Measurements from ENCODE around the gene SLIT3.

Gene SLIT3

DNA sequence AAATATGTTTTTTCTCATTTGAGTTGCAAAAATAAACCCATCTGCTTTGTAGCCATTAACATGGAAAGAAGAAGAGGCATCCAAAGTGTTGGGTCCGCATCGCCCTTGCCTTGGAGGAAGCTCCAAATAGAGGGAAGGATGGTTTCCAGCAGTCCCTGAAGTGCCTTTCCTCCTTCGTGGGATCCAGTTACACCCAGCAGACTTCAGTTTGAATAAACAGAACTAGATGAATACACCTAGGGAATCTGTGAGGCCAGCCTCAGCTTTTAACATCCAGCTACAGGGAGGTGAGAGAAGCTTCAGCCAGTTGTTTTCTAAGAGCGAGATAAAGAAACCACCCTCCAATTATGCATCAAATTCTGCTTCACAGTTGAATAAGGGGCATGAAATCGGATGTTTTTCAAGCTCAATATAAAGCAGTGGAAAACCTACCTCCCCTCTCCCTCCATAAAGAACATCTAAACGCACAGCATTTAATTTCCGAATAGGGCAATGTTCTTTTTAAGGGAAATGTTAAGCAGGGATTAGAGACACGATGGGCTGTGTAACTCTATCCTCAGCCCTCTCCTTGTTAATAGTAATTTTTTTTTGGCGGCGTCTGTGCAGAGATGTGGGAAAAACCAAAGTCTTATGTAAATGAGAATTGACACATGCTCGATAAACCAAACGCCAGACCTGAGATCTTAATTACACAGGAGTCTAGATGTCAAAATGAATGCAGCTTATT lies 264.7 kb downstream of the SLIT3 start:
- no peak for DNase-seq (ENCODE audit: low read depth, low spot score)

DNA sequence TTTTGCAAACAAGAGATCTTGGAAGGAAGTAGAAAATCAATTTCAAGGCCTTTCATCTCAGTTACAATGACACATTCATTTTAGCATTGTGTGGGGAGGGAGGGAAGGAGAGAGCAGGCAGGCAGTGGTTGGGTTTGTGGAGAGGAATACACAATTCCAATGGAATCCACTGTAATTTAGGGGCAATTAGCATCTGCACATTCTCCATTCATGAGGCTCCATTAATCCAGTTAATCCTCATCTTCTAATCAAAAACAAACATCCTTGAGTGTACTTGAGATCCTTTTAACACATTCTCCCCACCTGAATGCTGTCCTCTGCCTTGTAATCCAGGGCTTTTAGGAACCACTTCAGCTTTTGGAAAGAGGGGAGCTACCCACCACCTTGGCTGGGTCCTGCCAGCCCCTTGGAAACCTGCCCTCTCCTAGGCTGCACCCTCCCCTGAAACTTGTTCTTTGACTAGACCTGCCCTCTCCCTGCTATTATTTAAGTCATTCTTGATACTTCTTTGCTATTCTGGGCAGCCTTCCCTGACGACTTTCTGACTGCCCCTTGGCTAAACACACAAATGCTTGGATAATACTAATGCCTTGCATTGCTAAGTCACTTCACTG lies 271.2 kb downstream of the SLIT3 start:
- DNase-seq (ENCODE audit: low read depth, low spot score) = peak; percentile 88

GRCh38 chr5:169029037-169029436 lies 271.9 kb downstream of the SLIT3 start:
- DNase-seq (ENCODE audit: low read depth, low spot score) = peak; percentile 81

DNA sequence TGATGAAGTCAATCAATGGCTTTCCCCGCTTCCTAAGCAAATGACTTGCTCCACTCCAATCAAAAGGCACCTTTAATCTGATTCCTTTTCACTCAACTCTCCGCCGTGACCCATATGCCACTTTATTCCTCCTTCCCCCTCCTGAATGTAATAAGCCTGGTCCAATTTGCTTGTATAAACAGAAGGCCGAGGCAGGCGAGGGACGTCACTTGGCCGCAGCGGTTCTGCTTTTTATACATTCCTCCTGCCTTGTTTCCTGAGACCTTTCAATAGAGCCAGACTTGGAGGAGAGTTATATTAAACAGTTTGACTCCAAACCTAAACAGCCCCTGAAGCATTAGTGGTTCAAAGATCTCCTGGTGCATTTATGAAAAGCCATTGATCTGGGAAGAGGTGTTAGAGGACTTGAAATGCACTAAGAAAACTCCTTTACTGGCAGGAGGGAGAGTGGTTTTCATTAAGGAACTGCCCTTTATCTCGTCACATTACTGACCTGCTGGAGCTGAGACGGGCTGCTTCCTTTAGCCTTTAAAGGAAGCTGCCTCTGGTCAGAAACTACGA lies 273.4 kb downstream of the SLIT3 start:
- peak; percentile 58 for DNase-seq (ENCODE audit: low read depth, low spot score)

- DNase-seq (ENCODE audit: low read depth, low spot score) = no peak
Measured at GRCh38 chr5:169025491-169025890, 275.4 kb downstream of the SLIT3 start.

DNA sequence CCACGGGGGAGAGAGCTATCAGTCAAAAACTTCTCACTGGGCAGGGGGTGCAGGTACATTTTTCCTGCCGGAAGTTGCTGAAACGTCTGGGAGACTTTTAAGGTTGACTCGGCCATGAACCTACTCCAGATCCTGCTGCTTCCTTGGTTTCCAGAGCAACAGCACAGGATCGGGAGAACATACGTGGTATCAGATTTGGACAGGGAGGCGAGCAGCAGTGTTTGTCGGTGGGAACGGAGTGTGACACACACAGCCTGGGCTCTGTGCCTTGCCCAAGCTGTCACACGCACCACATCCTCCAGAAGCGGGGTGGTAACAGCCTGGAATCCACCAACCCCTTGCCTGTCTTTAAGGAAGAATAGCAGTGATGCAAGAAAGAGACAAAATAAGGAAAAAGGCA lies 276.5 kb downstream of the SLIT3 start:
- no peak for DNase-seq (ENCODE audit: low read depth, low spot score)

DNA sequence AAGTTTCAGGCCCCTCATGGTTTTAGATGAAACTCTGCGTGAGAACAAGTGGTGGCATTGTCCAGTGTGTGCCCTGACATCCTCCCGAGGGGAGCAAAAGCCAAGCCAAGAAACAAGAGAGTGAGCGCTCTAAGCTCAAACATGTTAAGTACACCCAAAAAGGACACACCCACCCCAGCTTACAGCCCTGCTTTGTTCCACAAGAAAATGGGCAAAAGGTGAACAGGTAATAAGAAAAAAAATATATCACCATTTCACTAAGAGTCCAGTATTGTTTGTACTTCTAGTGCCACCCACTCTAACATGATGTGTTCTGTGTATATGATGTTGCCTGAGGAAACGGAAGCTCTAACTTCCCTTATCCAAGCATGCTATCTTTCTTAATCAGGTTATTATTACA lies 278.2 kb downstream of the SLIT3 start:
- DNase-seq (ENCODE audit: low read depth, low spot score) = no peak

- DNase-seq (ENCODE audit: low read depth, low spot score) = peak; percentile 63
Measured at GRCh38 chr5:169020102-169020501, 280.8 kb downstream of the SLIT3 start.

GRCh38 chr5:169018925-169019324 lies 282.0 kb downstream of the SLIT3 start:
- DNase-seq (ENCODE audit: low read depth, low spot score) = no peak

GRCh38 chr5:169015991-169016390 lies 284.9 kb downstream of the SLIT3 start:
- no peak for DNase-seq (ENCODE audit: low read depth, low spot score)

- DNase-seq (ENCODE audit: low read depth, low spot score) = no peak
Measured at GRCh38 chr5:169013846-169014245, 287.1 kb downstream of the SLIT3 start.

GRCh38 chr5:169013208-169013728 lies 287.7 kb downstream of the SLIT3 start:
- DNase-seq (ENCODE audit: low read depth, low spot score) = no peak

GRCh38 chr5:169012450-169012849 lies 288.5 kb downstream of the SLIT3 start:
- DNase-seq (ENCODE audit: low read depth, low spot score) = no peak

DNA sequence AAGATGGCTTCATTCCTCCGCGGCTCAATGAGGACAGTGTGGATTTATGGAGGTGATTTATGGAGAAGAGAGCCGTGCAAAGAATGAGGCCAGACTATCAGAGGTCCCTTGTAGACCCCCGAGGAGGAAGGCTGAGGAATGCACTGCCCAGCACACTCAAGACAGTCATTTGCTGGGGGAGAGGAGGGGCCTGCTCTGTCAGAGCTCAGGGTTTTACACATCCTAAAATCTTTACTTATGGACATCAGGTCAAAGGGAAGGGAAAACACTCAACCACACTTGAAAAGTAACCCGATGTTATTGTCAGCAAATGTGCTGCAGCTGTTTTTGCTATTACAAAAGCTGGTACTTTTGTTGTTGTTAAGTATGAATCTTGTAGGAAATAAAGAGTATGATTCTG lies 289.5 kb downstream of the SLIT3 start:
- DNase-seq (ENCODE audit: low read depth, low spot score) = no peak

- no peak for DNase-seq (ENCODE audit: low read depth, low spot score)
Measured at GRCh38 chr5:169011009-169011408, 289.9 kb downstream of the SLIT3 start.

DNA sequence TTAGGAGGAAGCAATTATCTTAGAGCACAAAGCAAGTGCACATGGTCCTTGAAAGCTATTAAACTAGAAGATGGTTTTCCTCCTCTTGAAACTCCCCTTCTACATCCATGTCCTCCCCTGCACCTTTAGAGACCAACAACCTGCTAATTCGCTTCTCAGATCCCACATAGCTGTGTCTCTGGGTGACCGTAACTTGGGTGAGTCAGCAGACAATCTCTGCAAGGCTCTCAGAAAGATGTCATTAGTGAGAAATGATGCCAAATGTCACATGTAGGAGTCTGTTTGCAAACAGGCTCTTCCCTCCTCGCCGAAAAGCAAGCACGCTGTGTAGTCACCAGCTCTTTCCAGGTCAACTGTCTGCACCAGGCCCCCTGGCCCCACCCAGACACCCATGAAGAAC lies 291.8 kb downstream of the SLIT3 start:
- no peak for DNase-seq (ENCODE audit: low read depth, low spot score)

GRCh38 chr5:169006842-169007790 lies 293.8 kb downstream of the SLIT3 start:
- peak; percentile 46 for DNase-seq (ENCODE audit: low read depth, low spot score)

DNA sequence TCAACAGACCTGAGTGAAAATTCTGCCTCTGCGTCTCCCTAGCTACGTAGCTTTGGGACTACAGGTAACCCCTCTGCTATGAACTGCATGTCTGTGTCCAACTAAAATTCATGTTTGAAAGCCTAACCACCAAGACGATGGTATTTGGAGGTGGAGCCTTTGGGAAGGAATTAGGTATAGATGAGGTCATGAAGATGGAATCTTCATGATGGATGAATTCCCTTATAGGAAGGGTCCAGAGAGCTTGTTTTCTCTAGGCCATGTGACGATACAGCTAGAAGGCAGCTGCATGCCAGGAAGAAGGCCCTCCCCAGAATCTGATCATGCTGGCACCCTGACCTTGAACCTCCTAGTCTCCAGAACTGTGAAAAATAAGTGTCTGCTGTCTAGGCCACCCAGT lies 296.4 kb downstream of the SLIT3 start:
- peak; percentile 52 for DNase-seq (ENCODE audit: low read depth, low spot score)

GRCh38 chr5:169003721-169004541 lies 297.0 kb downstream of the SLIT3 start:
- DNase-seq (ENCODE audit: low read depth, low spot score) = peak; percentile 54

DNA sequence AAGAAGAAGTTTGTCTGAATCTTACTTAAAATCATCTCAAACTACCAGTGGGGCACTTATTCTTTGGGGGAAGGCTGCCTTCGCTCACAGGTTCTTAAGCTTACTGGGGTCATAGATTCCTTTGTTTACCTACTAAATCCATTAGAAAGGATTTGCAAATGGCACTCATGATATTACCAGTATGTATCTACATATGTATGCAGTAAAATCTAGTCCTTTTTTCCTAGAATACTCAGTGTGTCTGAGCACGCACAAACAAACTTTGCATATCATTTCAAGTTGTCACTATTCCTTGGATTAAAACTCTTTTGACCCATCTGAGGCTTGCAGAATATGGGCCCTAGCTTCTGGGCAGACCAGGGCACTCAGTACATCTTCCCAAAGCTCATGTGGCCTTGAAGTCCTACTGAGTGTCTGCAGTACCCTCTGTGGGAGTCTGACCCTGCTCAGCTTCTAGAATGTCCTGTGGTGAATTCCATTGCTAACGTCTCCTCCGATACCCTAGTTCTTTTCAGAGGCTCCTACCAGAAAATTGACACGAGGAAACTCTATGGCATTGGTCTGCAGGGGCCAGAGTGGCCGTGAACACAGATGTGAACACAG lies 297.9 kb downstream of the SLIT3 start:
- no peak for DNase-seq (ENCODE audit: low read depth, low spot score)
